ENCODE results near the gene ZNF197.
A peak's percentile ranks its signal among the peaks of the same experiment; 100 is the strongest.
"Not testable (repeated sequence)": the region's sequence is repeated elsewhere in the genome, so short reads cannot be mapped to it uniquely, and the experiment has no call there.

The ZNF197 gene

GRCh38 chr3:44624749-44625480 lies at the start of gene ZNF197:
Gene ZNF197 (plus strand): TSS chr3:44625036. CDS start chr3:44629155, 4,119 bp downstream.
- DNase-seq: peak; percentile 70

- no peak for DNase-seq
Observed at GRCh38 chr3:44576613-44577012, 48.2 kb upstream of the ZNF197 start.

- not testable (repeated sequence) for DNase-seq
Observed at GRCh38 chr3:44577354-44577952, 47.4 kb upstream of the ZNF197 start.

- DNase-seq: not testable (repeated sequence)
Observed at GRCh38 chr3:44578316-44578715, 46.5 kb upstream of the ZNF197 start.

GRCh38 chr3:44578924-44579515 lies 45.8 kb upstream of the ZNF197 start:
- DNase-seq: not testable (repeated sequence)

- not testable (repeated sequence) for DNase-seq
Observed at GRCh38 chr3:44579749-44580148, 45.1 kb upstream of the ZNF197 start.

- DNase-seq: not testable (repeated sequence)
Observed at GRCh38 chr3:44580971-44581370, 43.9 kb upstream of the ZNF197 start.

GRCh38 chr3:44584646-44585501 lies 40.0 kb upstream of the ZNF197 start, which contains the start of gene ZNF660:
Gene ZNF660 (plus strand): TSS chr3:44584964. CDS start chr3:44594194, 9,230 bp downstream.
- no peak for DNase-seq

GRCh38 chr3:44596621-44597020 lies 28.2 kb upstream of the ZNF197 start:
- DNase-seq: no peak

GRCh38 chr3:44601749-44602148 lies 23.1 kb upstream of the ZNF197 start:
- DNase-seq: no peak

GRCh38 chr3:44612678-44613077 lies 12.2 kb upstream of the ZNF197 start:
- DNase-seq: no peak

GRCh38 chr3:44628716-44629115 lies 3.9 kb downstream of the ZNF197 start:
- DNase-seq: no peak

- DNase-seq: no peak
Observed at GRCh38 chr3:44632193-44632592, 7.4 kb downstream of the ZNF197 start.

GRCh38 chr3:44642337-44642736 lies 17.5 kb downstream of the ZNF197 start:
- DNase-seq: no peak

GRCh38 chr3:44643024-44643423 lies 18.2 kb downstream of the ZNF197 start:
- no peak for DNase-seq

GRCh38 chr3:44647771-44648170 lies 22.9 kb downstream of the ZNF197 start:
- no peak for DNase-seq

- DNase-seq: peak; percentile 53
Observed at GRCh38 chr3:44648564-44649229, 23.9 kb downstream of the ZNF197 start, which contains the start of gene ZNF35. Gene ZNF35 (plus strand): TSS chr3:44648732. CDS start chr3:44651068, 2,336 bp downstream.

- DNase-seq: no peak
Observed at GRCh38 chr3:44649709-44650108, 24.9 kb downstream of the ZNF197 start.

GRCh38 chr3:44654039-44654438 lies 29.2 kb downstream of the ZNF197 start:
- DNase-seq: no peak

- no peak for DNase-seq
Observed at GRCh38 chr3:44659015-44659414, 34.2 kb downstream of the ZNF197 start.

GRCh38 chr3:44659434-44659833 lies 34.6 kb downstream of the ZNF197 start:
- DNase-seq: no peak

GRCh38 chr3:44661189-44661588 lies 36.4 kb downstream of the ZNF197 start:
- DNase-seq: no peak
